CD14-positive monocyte (primary cell): ENCODE data around the gene CADM1. TPM values are rescaled to one million over a fixed set of nuclear protein-coding genes. Genes with fewer than 3 reads are reported as not detected.

Experiments
- DNase-seq, 3 donors: peaks; one replicate each; pipeline ENCODE4 v3.0.0-alpha.2; 2011 to 2022
- H2AFZ ChIP-seq: 2 replicates; pipeline ENCODE4 v1.6.0; 2012; ENCODE audit warnings: mild to moderate bottlenecking, low read depth, low read length, inconsistent platforms; ENCODE audit not compliant: insufficient read depth, poor library complexity, severe bottlenecking
- H3K27ac ChIP-seq, 2 donors: 1 replicate in 1 of 2; 2 replicates in 1 of 2; pipeline ENCODE4 v1.5.1; 2012 to 2013; ENCODE audit warnings: low read length in 2 of 2, control low read depth in 1 of 2, inconsistent platforms in 1 of 2, low read depth in 1 of 2, mild to moderate bottlenecking in 1 of 2
- H3K27me3 ChIP-seq, 2 donors: one replicate each; pipeline versions ENCODE4 v1.6.0 to v1.6.1; 2011 to 2013; ENCODE audit warnings: low read length in 2 of 2; ENCODE audit not compliant: control insufficient read depth in 2 of 2, insufficient read depth in 2 of 2
- H3K36me3 ChIP-seq, 2 donors: replicated peaks in 1 of 2; 1 replicate in 1 of 2; 2 replicates in 1 of 2; pipeline versions ENCODE4 v1.5.1 to v1.6.1; 2012 to 2013; ENCODE audit warnings: low read length in 2 of 2, control low read depth in 1 of 2, inconsistent platforms in 1 of 2, mild to moderate bottlenecking in 1 of 2; ENCODE audit not compliant: insufficient read depth in 2 of 2, control insufficient read depth in 1 of 2
- H3K4me1 ChIP-seq, 2 donors: 1 replicate in 1 of 2; 2 replicates in 1 of 2; pipeline versions ENCODE4 v1.5.1 to v1.6.1; 2012 to 2013; ENCODE audit warnings: low read length in 2 of 2, control low read depth in 1 of 2, inconsistent platforms in 1 of 2, mild to moderate bottlenecking in 1 of 2, moderate library complexity in 1 of 2; ENCODE audit not compliant: insufficient read depth in 2 of 2, control insufficient read depth in 1 of 2
- H3K4me2 ChIP-seq: replicated peaks from 2 replicates; pipeline ENCODE3; 2012; ENCODE audit warnings: low read length, moderate library complexity, mild to moderate bottlenecking; ENCODE audit not compliant: poor library complexity, severe bottlenecking; ENCODE audit errors: extremely low read depth
- H3K4me3 ChIP-seq, 3 experiments: fragments of 200-600 bp in 1 of 3; sonication (generic) in 1 of 3; replicated peaks in 1 of 3; 1 replicate in 2 of 3; 2 replicates in 1 of 3; pipeline ENCODE4 v1.5.1; 2011 to 2013; ENCODE audit warnings: low read length in 3 of 3, mild to moderate bottlenecking in 3 of 3, control low read depth in 2 of 3, low read depth in 2 of 3, inconsistent platforms in 1 of 3, moderate library complexity in 1 of 3
- H3K79me2 ChIP-seq: 2 replicates; pipeline ENCODE4 v1.6.0; 2012; ENCODE audit warnings: mild to moderate bottlenecking, control low read depth, inconsistent platforms, low read length, moderate library complexity; ENCODE audit not compliant: insufficient read depth
- H3K9ac ChIP-seq: 2 replicates; pipeline ENCODE4 v1.6.0; 2017; ENCODE audit warnings: low read length, mild to moderate bottlenecking; ENCODE audit not compliant: insufficient read depth, poor library complexity, severe bottlenecking
- H3K9me3 ChIP-seq, 2 donors: replicated peaks in 1 of 2; 1 replicate in 1 of 2; 2 replicates in 1 of 2; pipeline versions ENCODE4 v1.5.1 to v1.6.1; 2012 to 2013; ENCODE audit warnings: low read length in 2 of 2, control low read depth in 1 of 2; ENCODE audit not compliant: control insufficient read depth in 1 of 2, insufficient read depth in 1 of 2
- H4K20me1 ChIP-seq: 2 replicates; pipeline ENCODE4 v1.6.0; 2012; ENCODE audit warnings: mild to moderate bottlenecking, low read length, control low read depth, moderate library complexity; ENCODE audit not compliant: insufficient read depth
- H3K27ac Mint-ChIP-seq, 7 donors: one replicate each; pipeline ENCODE4 v1.8.0; 2020; ENCODE audit warnings: mild to moderate bottlenecking in 7 of 7, mixed read lengths in 7 of 7, moderate library complexity in 6 of 7, inconsistent platforms in 2 of 7
- H3K27me3 Mint-ChIP-seq, 3 donors: one replicate each; pipeline ENCODE4 v1.8.0; 2021 to 2022; ENCODE audit warnings: low read depth in 3 of 3, mild to moderate bottlenecking in 3 of 3, mixed read lengths in 3 of 3, moderate library complexity in 3 of 3, inconsistent platforms in 1 of 3
- H3K36me3 Mint-ChIP-seq, 2 donors: one replicate each; pipeline ENCODE4 v1.8.0; 2020; ENCODE audit warnings: mixed read lengths in 2 of 2, inconsistent platforms in 1 of 2, mild to moderate bottlenecking in 1 of 2
- H3K4me1 Mint-ChIP-seq: one replicate; pipeline ENCODE4 v1.8.0; 2020; ENCODE audit warnings: mild to moderate bottlenecking, mixed read lengths
- H3K4me3 Mint-ChIP-seq, 2 donors: one replicate each; pipeline ENCODE4 v1.8.0; 2020; ENCODE audit warnings: mild to moderate bottlenecking in 2 of 2, mixed read lengths in 2 of 2, moderate library complexity in 1 of 2
- H3K9me3 Mint-ChIP-seq, 7 donors: one replicate each; pipeline ENCODE4 v1.8.0; 2020 to 2022; ENCODE audit warnings: mixed read lengths in 7 of 7, mild to moderate bottlenecking in 6 of 7, moderate library complexity in 6 of 7, inconsistent platforms in 2 of 7
- WGBS: methylation state at CpG from one replicate; pipeline ENCODE4 v1.1.5; 2013; ENCODE audit warnings: missing lambda C conversion rate; ENCODE audit not compliant: insufficient coverage; 5-methylcytosine and 5-hydroxymethylcytosine counted together
- intact Hi-C, 2 donors: fragments of 100-400 bp; cut with micrococcal nuclease; formaldehyde crosslinking; loops; one replicate each; pipeline versions ENCODE4 v1.15.0 to v1.15.1; 2023
- polyA plus RNA-seq, 3 donors: library from polyadenylated mRNA; depleted of rRNA in 1 of 3; unstranded in 2 of 3; stranded (reverse) in 1 of 3; fragments of 300-500 nt in 2 of 3; fragments of >200 nt in 1 of 3; fragmentation: Illumina TruSeq in 2 of 3; gene quantifications; 1 replicate in 2 of 3; 2 replicates in 1 of 3; pipeline ENCODE4 v1.2.3, GENCODE V29; 2012 to 2021
- TF ChIP-seq, protein P1 (sequence below): fragments of 200-600 bp; IDR thresholded peaks from one replicate; pipeline ENCODE4 v1.8.0; 2022; ENCODE audit warnings: antibody characterized with exemption, mild to moderate bottlenecking

CADM1 gene
- polyA plus RNA-seq, 3 donors: not detected

DNA sequence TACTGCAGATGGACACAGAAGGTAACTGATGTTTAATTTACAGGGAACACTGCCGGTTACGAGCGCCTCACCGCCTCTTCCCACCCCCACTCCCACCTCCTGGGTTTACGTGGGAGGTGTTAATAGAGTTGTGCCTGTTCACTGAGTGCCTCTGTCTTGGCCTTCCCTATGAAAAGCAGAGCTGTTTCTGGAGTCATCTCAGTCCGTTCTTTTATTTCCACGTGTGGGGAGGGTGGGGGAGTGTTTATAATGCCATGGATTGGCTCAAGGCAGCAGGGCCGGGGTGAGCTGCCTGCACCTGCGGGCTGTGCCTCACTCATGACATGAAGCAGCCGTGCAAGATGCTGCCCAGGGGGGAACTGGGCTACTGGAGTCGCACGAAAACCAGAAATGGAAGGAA lies 322.7 kb downstream of the CADM1 start:
- Mint-ChIP-seq H3K9me3 (peaks cover 0 to 3% (median 0%) of the 10 kb centered on the region in 7 donors), H3K36me3 (no peaks in the 10 kb centered on the region), H3K4me1 (no peaks in the 10 kb centered on the region), H3K4me3 (no peak overlapping the region), H3K27me3 (peaks cover 0 to 2% (median 0%) of the 10 kb centered on the region in 3 donors), H3K27ac (no peak overlapping the region)
- H4K20me1 ChIP-seq: no peaks in the 10 kb centered on the region
- TF ChIP-seq, protein P1, sequence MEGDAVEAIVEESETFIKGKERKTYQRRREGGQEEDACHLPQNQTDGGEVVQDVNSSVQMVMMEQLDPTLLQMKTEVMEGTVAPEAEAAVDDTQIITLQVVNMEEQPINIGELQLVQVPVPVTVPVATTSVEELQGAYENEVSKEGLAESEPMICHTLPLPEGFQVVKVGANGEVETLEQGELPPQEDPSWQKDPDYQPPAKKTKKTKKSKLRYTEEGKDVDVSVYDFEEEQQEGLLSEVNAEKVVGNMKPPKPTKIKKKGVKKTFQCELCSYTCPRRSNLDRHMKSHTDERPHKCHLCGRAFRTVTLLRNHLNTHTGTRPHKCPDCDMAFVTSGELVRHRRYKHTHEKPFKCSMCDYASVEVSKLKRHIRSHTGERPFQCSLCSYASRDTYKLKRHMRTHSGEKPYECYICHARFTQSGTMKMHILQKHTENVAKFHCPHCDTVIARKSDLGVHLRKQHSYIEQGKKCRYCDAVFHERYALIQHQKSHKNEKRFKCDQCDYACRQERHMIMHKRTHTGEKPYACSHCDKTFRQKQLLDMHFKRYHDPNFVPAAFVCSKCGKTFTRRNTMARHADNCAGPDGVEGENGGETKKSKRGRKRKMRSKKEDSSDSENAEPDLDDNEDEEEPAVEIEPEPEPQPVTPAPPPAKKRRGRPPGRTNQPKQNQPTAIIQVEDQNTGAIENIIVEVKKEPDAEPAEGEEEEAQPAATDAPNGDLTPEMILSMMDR: no peak
- 70% methylated on average over 7 of the region's 12 CpGs for WGBS
- no peak overlapping the region for H2AFZ ChIP-seq
- no peaks in the 10 kb centered on the region for H3K9me3 ChIP-seq
- no peak overlapping the region for H3K4me2 ChIP-seq
- intact Hi-C loops: no loop called here
- H3K79me2 ChIP-seq: no peaks in the 10 kb centered on the region
- no peaks in the 10 kb centered on the region for H3K27me3 ChIP-seq
- H3K27ac ChIP-seq: no peak overlapping the region
- no peaks in the 10 kb centered on the region for H3K36me3 ChIP-seq
- H3K4me1 ChIP-seq: no peaks in the 10 kb centered on the region
- H3K9ac ChIP-seq: no peak overlapping the region
- H3K4me3 ChIP-seq: no peak overlapping the region
- no peak for DNase-seq

DNA sequence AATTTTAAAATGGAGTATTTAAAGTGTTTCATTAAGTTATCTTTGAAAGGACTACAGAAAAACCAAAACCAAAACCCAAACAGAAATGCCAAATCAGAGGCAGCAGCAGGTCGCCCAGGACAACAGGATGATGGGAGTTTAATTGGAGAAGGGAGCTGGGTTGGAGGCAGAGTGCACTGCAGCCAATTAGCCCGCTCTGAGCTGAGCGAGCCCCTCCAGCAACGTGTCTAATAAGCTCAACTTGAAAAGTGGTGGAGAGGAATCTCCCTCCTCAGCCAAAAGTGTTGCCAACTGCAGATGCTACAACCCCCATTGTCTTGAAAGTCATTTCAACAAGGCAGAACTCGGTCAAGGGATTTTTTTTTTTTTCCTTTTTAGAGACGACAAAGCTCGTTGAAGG lies 323.9 kb downstream of the CADM1 start:
- H4K20me1 ChIP-seq: no peaks in the 10 kb centered on the region
- WGBS: 100% methylated on average over 2 of the region's 7 CpGs
- H3K27ac ChIP-seq: no peak overlapping the region
- no peaks in the 10 kb centered on the region for H3K79me2 ChIP-seq
- Mint-ChIP-seq H3K27ac (no peak overlapping the region), H3K36me3 (no peaks in the 10 kb centered on the region), H3K27me3 (peaks cover 0 to 2% (median 0%) of the 10 kb centered on the region in 3 donors), H3K9me3 (peaks cover 0 to 3% (median 0%) of the 10 kb centered on the region in 7 donors), H3K4me3 (no peak overlapping the region), H3K4me1 (no peaks in the 10 kb centered on the region)
- H2AFZ ChIP-seq: no peak overlapping the region
- H3K4me3 ChIP-seq: no peak overlapping the region
- no peaks in the 10 kb centered on the region for H3K27me3 ChIP-seq
- intact Hi-C loops: no loop called here
- no peaks in the 10 kb centered on the region for H3K9me3 ChIP-seq
- DNase-seq: no peak
- H3K9ac ChIP-seq: no peak overlapping the region
- TF ChIP-seq, protein P1: no peak
- no peaks in the 10 kb centered on the region for H3K4me1 ChIP-seq
- H3K36me3 ChIP-seq: no peaks in the 10 kb centered on the region
- no peak overlapping the region for H3K4me2 ChIP-seq
